ENCODE data around the gene RASGRP4. TPM values are rescaled to one million over a fixed set of nuclear protein-coding genes. Genes with fewer than 3 reads are reported as not detected.
A peak's percentile ranks its signal among the peaks of the same experiment; 100 is the strongest.
"Not testable (repeated sequence)": the region's sequence is repeated elsewhere in the genome, so short reads cannot be mapped to it uniquely, and the experiment has no call there.

Gene RASGRP4
- total RNA-seq, 3 donors from 2014 or later = 0.55 to 2.3 (median 2.0) TPM

DNA sequence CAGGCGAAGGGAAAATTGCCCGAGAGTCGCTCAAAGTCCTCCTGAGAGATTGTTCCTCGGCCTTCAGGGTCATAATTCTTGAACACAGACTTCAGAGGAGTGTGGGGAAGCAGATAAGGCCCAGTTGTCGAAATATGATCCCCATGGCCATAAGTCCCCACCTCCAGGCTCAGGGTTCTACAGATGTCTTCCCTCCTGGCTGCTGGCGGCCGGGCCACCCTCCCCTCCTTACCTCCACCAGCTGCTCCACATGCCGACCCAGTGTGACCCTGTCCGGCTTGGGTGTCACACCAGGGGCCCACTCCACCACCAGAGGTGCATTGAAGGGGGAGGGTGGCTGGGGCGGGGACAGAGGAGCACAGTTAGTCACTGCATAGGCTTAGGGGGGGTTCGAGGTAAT lies 13.1 kb downstream of the RASGRP4 start:
- H3K36me3 ChIP-seq (ENCODE audit: low read depth) = no peaks in the 10 kb centered on the region
- peaks cover 3% of the 10 kb centered on the region for H3K4me1 ChIP-seq (ENCODE audit: low read depth)
- no peaks in the 10 kb centered on the region for H3K9me3 ChIP-seq
- no peak overlapping the region for H3K4me3 ChIP-seq
- intact Hi-C loops (cut with DNase I, micrococcal nuclease) = no loop called here
- ATAC-seq (no peak), DNase-seq (no peak)
- TF ChIP-seq, protein P1, sequence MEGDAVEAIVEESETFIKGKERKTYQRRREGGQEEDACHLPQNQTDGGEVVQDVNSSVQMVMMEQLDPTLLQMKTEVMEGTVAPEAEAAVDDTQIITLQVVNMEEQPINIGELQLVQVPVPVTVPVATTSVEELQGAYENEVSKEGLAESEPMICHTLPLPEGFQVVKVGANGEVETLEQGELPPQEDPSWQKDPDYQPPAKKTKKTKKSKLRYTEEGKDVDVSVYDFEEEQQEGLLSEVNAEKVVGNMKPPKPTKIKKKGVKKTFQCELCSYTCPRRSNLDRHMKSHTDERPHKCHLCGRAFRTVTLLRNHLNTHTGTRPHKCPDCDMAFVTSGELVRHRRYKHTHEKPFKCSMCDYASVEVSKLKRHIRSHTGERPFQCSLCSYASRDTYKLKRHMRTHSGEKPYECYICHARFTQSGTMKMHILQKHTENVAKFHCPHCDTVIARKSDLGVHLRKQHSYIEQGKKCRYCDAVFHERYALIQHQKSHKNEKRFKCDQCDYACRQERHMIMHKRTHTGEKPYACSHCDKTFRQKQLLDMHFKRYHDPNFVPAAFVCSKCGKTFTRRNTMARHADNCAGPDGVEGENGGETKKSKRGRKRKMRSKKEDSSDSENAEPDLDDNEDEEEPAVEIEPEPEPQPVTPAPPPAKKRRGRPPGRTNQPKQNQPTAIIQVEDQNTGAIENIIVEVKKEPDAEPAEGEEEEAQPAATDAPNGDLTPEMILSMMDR (IDR thresholded peaks at IDR 0.05) = no peak

DNA sequence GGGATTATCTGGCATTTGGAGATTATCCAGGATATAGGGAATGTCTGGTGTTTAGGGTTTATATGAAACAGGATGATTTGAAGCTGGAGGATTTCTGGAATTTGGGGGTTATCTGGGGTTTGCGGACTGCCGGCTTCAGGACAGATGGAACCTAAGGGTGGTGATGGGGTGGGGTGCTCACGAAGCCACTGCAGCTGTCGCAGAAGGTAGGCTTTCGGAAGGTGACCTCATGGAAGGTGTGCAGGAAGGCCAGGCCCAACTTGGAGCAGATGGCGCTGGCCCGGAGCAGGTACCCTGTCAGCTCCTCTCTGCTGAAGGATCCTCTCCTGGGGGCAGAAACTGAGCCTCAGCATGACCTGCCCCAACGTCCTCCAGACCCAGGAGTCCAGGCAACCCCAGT lies 13.5 kb downstream of the RASGRP4 start:
- no peak for ATAC-seq
- Histone ChIP-seq H3K4me3 (no peak overlapping the region), H3K36me3 (ENCODE audit: low read depth) (no peaks in the 10 kb centered on the region), H3K4me1 (ENCODE audit: low read depth) (no peaks in the 10 kb centered on the region), H3K9me3 (no peaks in the 10 kb centered on the region)
- intact Hi-C loops (cut with DNase I, micrococcal nuclease) = no loop called here
- TF ChIP-seq, protein P1 (IDR thresholded peaks at IDR 0.05) = no peak
- no peak for DNase-seq

DNA sequence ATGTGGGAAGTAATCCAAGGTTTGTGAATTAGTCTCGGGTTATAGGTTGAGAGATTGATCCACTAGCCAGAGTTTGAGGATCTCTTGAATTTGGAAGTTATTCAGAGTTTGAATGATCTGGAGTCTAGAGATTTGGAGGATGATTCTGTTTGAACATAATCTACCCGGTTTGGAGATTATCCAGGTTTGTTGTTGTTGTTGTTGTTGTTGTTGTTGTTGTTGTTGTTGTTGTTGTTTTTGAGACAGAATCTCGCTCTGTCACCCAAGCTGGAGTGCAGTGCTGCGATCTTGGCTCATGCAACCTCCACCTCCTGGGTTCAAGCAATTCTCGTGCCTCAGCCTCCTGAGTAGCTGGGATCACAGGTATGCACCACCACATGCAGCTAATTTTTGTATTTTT lies 14.1 kb downstream of the RASGRP4 start:
- intact Hi-C loops (cut with DNase I, micrococcal nuclease); ATAC-seq: not testable (repeated sequence)

DNA sequence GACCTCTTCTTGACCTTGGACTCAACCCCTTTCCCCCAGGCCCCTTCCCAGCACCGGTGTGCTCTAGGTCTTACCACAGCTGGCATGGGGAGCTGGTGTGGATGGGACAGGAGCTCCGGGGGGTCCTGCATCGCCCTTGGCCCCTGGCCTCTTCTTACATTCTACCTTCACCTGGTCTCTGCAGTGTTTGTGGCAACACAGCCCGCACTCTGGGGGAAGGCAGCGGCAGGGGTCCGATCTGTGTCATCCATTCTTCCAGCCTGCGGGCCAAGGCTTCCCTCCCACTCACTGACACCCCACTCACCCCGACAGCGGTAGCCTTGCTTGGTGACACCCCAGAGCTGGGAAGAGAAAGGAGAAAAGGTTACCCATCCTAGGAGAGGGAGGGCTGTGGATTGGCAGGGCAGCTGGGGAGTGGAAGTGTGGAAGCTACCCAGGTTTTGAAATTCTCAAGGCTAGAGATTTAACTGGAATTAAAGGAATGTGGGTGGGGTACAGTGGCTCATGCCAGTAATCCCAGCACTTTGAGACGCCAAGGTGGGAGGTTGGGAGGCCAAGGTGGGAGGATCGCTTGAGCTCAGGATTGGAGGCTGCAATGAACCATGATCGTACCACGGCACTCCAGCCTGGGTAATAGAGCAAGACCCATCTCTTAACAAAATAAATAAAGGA lies 14.8 kb downstream of the RASGRP4 start:
- H3K9me3 ChIP-seq = no peaks in the 10 kb centered on the region
- DNase-seq = no peak
- no peaks in the 10 kb centered on the region for H3K36me3 ChIP-seq (ENCODE audit: low read depth)
- TF ChIP-seq, protein P1 (IDR thresholded peaks at IDR 0.05) = no peak
- intact Hi-C loops (cut with DNase I, micrococcal nuclease) = no loop called here
- H3K4me1 ChIP-seq (ENCODE audit: low read depth) = no peaks in the 10 kb centered on the region
- no peak for ATAC-seq
- no peak overlapping the region for H3K4me3 ChIP-seq

More for the DNA sequence above, 14.1 kb downstream of the RASGRP4 start:
- not testable (repeated sequence) for H3K36me3 ChIP-seq (ENCODE audit: low read depth); DNase-seq; H3K4me3 ChIP-seq; H3K9me3 ChIP-seq; H3K4me1 ChIP-seq (ENCODE audit: low read depth)

DNA sequence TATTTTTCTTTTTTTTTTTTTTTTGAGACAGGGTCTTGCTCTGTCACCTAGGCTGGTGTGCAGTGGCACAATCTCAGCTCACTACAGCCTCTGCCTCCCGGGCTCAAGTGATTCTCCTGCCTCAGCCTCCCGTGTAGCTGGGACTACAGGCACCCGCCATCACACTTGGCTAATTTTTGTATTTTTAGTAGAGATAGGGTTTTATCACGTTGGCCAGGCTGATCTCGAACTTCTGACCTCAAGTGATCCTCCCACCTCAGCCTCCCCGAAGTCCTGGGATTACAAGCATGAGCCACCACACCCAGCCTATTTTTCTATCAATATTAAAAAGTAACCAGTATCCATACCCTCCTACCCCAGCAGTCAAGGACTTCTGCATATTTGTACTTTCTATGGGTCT lies 15.6 kb downstream of the RASGRP4 start:
- H3K4me1 ChIP-seq (ENCODE audit: low read depth); H3K9me3 ChIP-seq; ATAC-seq; intact Hi-C loops (cut with DNase I, micrococcal nuclease); DNase-seq; H3K36me3 ChIP-seq (ENCODE audit: low read depth); H3K4me3 ChIP-seq: not testable (repeated sequence)

DNA sequence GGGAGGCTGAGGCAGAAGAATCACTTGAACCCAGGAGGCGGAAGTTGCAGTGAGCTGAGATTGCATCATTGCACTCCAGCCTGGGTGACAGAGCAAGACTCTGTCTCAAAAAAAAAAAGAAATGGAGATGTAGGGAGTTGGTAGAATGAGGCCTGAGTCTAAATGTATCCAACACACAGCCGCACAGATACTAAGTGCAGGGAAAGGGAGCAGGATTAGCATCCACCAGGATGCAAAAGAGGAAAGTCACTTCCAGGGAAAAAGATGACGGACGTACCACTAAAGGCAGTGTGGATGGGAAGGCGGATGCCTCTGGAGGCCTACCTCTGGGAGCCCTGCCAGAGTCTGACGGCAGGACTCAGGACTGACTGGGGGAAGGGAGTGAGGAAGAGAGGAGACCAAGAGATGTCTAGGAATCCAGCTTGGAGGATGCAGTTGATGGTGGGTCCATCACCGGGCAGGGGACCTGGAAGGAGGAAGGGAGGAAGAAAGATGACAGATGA lies 16.3 kb downstream of the RASGRP4 start:
- intact Hi-C loops (cut with DNase I, micrococcal nuclease) = loop anchor here in 1 of 2 donors (10.0 kb wide), 1 partner anchor 225 kb away; no protein-coding TSS in a partner anchor
- no peaks in the 10 kb centered on the region for H3K36me3 ChIP-seq (ENCODE audit: low read depth)
- H3K9me3 ChIP-seq = no peaks in the 10 kb centered on the region
- DNase-seq (no peak), ATAC-seq (peak; percentile 42)
- no peaks in the 10 kb centered on the region for H3K4me1 ChIP-seq (ENCODE audit: low read depth)
- TF ChIP-seq, protein P1 (IDR thresholded peaks at IDR 0.05) = no peak
- no peak overlapping the region for H3K4me3 ChIP-seq

Data from mucosa of descending colon (tissue), 3 donors.